Thymus (tissue), 11 donors: ENCODE results near the gene EPG5. TPM values are rescaled to one million over a fixed set of nuclear protein-coding genes. Genes with fewer than 3 reads are reported as not detected.
A peak's percentile ranks its signal among the peaks of the same experiment; 100 is the strongest.

Experiments
- DNase-seq, 9 donors: peaks; one replicate each; pipeline ENCODE4 v3.0.0-alpha.2; 2013; ENCODE audit warnings: low spot score in 9 of 9, low read depth in 6 of 9, missing footprints in 1 of 9
- H3K27ac ChIP-seq, 2 donors: one replicate each; pipeline ENCODE4 v1.5.1; 2013; ENCODE audit warnings: control low read depth in 1 of 2, low read depth in 1 of 2, low read length in 1 of 2, mild to moderate bottlenecking in 1 of 2, moderate library complexity in 1 of 2
- H3K27me3 ChIP-seq, 2 donors: one replicate each; pipeline ENCODE4 v1.5.1; 2013; ENCODE audit warnings: low read length in 1 of 2; ENCODE audit not compliant: control insufficient read depth in 2 of 2, insufficient read depth in 1 of 2
- H3K36me3 ChIP-seq, 2 donors: one replicate each; pipeline ENCODE4 v1.5.1; 2013; ENCODE audit warnings: low read length in 1 of 2, mild to moderate bottlenecking in 1 of 2, moderate library complexity in 1 of 2; ENCODE audit not compliant: control insufficient read depth in 2 of 2, insufficient read depth in 2 of 2
- H3K4me1 ChIP-seq, 2 donors: one replicate each; pipeline ENCODE4 v1.5.1; 2013; ENCODE audit warnings: low read length in 2 of 2; ENCODE audit not compliant: control insufficient read depth in 2 of 2, insufficient read depth in 2 of 2
- H3K4me3 ChIP-seq, 2 donors: one replicate each; pipeline ENCODE4 v1.5.1; 2013; ENCODE audit warnings: low read length in 2 of 2, control low read depth in 1 of 2, mild to moderate bottlenecking in 1 of 2
- H3K9me3 ChIP-seq, 2 donors: one replicate each; pipeline ENCODE4 v1.5.1; 2013; ENCODE audit warnings: low read length in 1 of 2, mild to moderate bottlenecking in 1 of 2; ENCODE audit not compliant: control insufficient read depth in 2 of 2, insufficient read depth in 1 of 2
- WGBS: extraction: QIAGEN DNeasy Blood & Tissue Kit; methylation state at CpG from one replicate; pipeline ENCODE4 v1.1.7; 2013; 5-methylcytosine and 5-hydroxymethylcytosine counted together
- polyA plus RNA-seq: library from polyadenylated mRNA; stranded (reverse); fragments of 200-250 nt; gene quantifications from one replicate; pipeline ENCODE4 v1.2.3, GENCODE V29; 2013
- total RNA-seq: library from RNA; stranded (reverse); fragments of 120-200 nt; gene quantifications from one replicate; pipeline ENCODE4 v1.2.4, GENCODE V29; 2013
- donor health status: healthy.

The EPG5 gene
- total and polyA plus RNA-seq, 2 donors: 10.7 to 14.9 TPM

DNA sequence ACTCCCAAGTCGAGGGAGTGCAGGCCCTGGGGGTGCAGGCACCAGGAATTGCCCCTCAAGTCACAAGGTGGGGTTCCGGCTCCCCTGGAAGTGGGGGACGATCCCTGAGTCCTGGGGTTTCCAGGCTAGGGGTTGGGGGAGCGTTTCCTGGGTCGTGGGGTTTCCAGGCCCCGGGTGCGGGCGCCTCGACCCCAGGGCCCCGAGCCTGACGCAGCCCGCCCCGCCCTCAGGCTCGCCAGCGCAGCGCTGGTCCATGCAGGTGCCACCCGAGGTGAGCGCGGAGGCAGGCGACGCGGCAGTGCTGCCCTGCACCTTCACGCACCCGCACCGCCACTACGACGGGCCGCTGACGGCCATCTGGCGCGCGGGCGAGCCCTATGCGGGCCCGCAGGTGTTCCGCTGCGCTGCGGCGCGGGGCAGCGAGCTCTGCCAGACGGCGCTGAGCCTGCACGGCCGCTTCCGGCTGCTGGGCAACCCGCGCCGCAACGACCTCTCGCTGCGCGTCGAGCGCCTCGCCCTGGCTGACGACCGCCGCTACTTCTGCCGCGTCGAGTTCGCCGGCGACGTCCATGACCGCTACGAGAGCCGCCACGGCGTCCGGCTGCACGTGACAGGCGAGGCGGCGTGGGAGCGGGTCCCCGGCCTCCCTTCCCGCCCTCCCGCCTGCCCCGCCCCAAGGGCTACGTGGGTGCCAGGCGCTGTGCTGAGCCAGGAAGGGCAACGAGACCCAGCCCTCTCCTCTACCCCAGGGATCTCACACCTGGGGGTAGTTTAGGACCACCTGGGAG, 129.7 kb downstream of the EPG5 start:
- H3K27me3 ChIP-seq: peaks cover 0 to 50% of the 10 kb centered on the region in 2 donors
- peaks cover 26 to 58% of the 10 kb centered on the region in 2 donors for H3K4me1 ChIP-seq
- H3K27ac ChIP-seq: no peak overlapping the region
- 32% methylated on average over 84 of the region's 84 CpGs for WGBS
- peaks cover 0 to 3% of the 10 kb centered on the region in 2 donors for H3K9me3 ChIP-seq
- peak in 3 of 9 donors; percentile 62 to 72 (median 64) for DNase-seq
- no peaks in the 10 kb centered on the region for H3K36me3 ChIP-seq
- peak overlapping the region in 1 of 2 donors; percentile 35 for H3K4me3 ChIP-seq

DNA sequence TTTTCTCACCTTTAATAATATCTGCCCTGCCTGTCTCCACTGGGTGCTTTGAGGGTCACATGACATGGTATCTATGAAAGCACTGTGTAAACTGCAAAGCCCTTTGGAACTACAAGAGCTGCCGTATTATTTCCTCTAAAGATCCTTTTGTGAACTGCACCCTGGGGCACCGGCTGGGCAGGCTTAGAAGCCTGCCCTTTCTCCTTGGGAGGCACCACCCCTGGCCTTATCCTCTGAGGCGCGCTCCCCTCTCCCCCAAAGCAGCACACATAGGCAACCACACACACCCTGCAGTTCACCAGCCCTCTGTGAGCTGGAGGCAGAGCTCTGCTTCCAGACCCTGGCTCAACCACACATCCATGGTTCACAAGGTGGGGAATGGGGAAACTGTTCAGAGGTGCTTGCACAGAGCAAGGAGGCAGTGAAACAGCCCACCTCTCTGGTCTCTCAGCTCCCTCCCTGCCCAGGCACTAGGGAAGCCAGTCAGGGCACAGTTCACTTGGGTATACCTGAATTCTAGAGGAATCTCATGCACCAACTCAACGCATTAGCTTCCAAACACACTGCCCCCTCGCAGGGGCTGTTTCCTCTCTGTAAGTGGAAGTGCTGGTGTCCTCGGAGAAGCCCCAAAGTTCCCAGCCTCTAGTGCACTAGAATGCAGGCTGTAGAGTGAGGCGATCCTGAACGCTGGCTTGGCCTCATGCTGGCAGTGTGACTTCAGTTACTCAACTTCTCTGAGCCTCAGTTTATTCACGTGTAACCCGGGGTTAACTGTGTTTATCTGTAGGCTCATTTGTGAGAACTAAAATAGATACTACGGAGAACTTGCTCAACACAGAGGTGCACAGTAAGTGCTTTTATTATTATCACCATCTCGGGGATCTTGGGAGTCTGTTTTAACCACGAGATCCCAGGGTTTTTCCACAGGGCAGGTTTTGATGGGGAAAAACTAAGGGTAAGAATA, 130.6 kb downstream of the EPG5 start:
- no peak overlapping the region for H3K4me3 ChIP-seq
- 88% methylated on average over 14 of the region's 14 CpGs for WGBS
- peaks cover 18 to 49% of the 10 kb centered on the region in 2 donors for H3K4me1 ChIP-seq

DNA sequence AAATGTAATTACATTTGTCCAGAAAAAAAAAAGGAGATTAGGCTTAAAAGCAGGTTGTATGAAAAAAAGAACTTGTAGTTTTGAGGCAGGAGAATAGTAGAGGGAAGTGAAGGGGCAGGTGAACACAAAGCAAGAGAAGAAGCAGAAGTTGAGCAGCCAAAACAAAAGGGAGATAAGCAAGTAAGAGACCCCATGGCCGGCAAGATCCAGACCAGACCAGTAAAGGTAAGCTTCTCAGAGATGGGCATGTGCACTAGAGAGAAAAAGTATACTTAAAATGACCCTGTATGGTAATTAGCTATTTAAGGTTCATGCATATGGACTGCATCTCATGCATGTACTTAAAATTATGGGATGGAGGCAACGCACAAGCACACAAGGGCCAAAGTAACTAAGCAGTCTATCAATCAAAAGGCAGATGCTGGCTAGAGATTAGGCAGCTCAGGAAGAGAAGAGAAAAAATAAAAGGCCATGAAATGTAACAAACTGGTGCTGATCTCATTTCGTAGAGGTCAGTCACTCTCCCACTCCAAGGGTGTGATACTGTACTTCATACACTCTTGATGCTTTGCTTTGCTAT, 132.0 kb downstream of the EPG5 start:
- Histone ChIP-seq H3K4me1 (peaks cover 10 to 36% of the 10 kb centered on the region in 2 donors), H3K4me3 (no peak overlapping the region), H3K9me3 (peaks cover 0 to 2% of the 10 kb centered on the region in 2 donors), H3K36me3 (no peaks in the 10 kb centered on the region), H3K27me3 (peaks cover 0 to 49% of the 10 kb centered on the region in 2 donors), H3K27ac (no peak overlapping the region)
- 61% methylated on average over 3 of the region's 3 CpGs for WGBS
- DNase-seq: no peak

More for the DNA sequence above, 130.6 kb downstream of the EPG5 start:
- peaks cover 0 to 50% of the 10 kb centered on the region in 2 donors for H3K27me3 ChIP-seq
- H3K36me3 ChIP-seq: no peaks in the 10 kb centered on the region
- no peak for DNase-seq
- H3K9me3 ChIP-seq: peaks cover 0 to 3% of the 10 kb centered on the region in 2 donors
- H3K27ac ChIP-seq: no peak overlapping the region

DNA sequence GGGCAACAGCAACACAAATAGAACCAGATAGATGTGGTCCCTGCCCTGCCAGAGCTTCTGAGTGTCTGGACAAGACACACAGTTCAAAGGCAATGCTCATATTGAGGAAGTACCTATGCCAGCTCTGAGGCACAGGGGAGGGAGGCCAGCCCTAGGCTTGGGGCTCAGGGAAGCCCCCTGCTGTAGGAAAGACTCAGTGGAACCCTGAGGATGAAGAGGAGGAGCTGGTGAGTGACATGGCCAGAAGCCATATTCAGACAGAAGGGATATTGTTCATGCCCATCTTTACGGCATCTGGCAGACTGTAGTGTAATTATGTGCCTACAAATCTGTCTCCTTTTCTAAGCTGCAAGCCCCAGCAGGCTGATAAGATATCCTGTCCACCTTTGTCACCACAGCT, 132.8 kb downstream of the EPG5 start:
- H3K4me3 ChIP-seq: no peak overlapping the region
- no peak for DNase-seq
- no peaks in the 10 kb centered on the region for H3K9me3 ChIP-seq
- no peak overlapping the region for H3K27ac ChIP-seq
- 98% methylated on average over 1 of the region's 1 CpG for WGBS
- H3K27me3 ChIP-seq: peaks cover 0 to 41% of the 10 kb centered on the region in 2 donors
- H3K4me1 ChIP-seq: peaks cover 4 to 31% of the 10 kb centered on the region in 2 donors
- H3K36me3 ChIP-seq: no peaks in the 10 kb centered on the region

DNA sequence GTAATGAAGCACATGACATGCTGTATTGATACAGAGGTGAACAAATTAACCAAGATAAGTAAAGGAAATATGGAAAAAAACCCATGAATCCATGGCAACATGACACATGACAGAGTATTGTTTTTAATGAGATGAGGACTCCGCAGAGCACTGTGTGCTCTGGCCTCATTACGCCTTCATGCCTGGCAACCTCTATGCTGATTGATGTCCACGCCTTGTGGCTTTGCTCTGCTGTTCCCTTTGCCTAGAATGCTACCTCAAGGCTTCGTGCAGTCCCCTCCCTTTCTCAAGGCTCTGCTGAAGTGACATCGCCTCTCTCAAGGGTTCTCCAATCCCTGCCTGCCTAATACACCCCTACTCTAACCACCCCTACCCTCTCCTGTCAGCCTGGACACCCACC, 133.3 kb downstream of the EPG5 start:
- H3K27ac ChIP-seq: no peak overlapping the region
- H3K4me3 ChIP-seq: no peak overlapping the region
- peaks cover 0 to 36% of the 10 kb centered on the region in 2 donors for H3K27me3 ChIP-seq
- no peak for DNase-seq
- no peaks in the 10 kb centered on the region for H3K9me3 ChIP-seq
- 83% methylated on average over 5 of the region's 5 CpGs for WGBS
- no peaks in the 10 kb centered on the region for H3K36me3 ChIP-seq
- H3K4me1 ChIP-seq: peaks cover 8 to 32% of the 10 kb centered on the region in 2 donors

DNA sequence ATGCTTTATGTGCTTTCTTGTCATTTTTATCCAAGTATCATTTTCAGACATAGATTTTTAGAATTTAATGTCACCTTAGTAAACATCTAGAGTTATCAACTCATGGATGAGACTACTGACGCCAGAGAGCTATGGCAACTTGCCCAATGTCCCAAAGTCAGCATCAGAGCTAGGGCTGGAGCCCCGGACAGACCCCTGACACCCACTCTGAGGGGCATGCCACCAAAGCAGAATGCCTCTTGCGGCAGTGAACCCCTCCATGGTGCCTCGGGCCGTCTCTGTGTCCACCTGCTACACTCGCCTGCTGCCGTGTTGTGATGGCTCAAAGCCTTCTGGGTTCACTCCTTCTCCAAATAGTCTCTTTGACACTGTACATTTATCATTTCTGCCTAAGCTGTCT, 136.2 kb downstream of the EPG5 start:
- peaks cover 0 to 7% of the 10 kb centered on the region in 2 donors for H3K27me3 ChIP-seq
- no peak overlapping the region for H3K27ac ChIP-seq
- no peaks in the 10 kb centered on the region for H3K9me3 ChIP-seq
- no peak overlapping the region for H3K4me3 ChIP-seq
- WGBS: 96% methylated on average over 7 of the region's 7 CpGs
- H3K4me1 ChIP-seq: peaks cover 22 to 31% of the 10 kb centered on the region in 2 donors
- no peak for DNase-seq
- H3K36me3 ChIP-seq: peaks cover 0 to 3% of the 10 kb centered on the region in 2 donors

DNA sequence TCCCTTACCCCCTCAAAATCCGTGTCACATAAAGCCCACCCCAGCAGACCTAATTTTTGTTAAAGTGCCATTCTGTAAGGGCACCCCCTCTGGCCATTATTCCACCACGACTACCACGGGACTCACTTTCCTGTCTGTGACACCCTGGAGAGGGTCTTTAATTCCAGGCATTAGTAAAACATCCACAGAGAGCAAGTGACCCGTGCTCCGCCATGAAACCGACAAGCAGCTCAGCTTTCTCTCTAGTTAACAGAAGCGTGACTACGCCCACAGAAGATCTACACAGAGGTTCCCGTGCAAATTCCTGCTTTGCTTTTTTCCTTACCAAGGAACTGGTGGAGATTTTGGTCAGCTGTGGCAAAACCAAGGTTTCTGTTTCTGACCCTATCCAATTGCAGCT, 137.3 kb downstream of the EPG5 start:
- Histone ChIP-seq H3K9me3 (no peaks in the 10 kb centered on the region), H3K4me3 (no peak overlapping the region), H3K27me3 (peaks cover 0 to 2% of the 10 kb centered on the region in 2 donors), H3K36me3 (peaks cover 0 to 3% of the 10 kb centered on the region in 2 donors), H3K4me1 (peaks cover 30 to 39% of the 10 kb centered on the region in 2 donors), H3K27ac (no peak overlapping the region)
- 88% methylated on average over 9 of the region's 9 CpGs for WGBS
- DNase-seq: no peak

DNA sequence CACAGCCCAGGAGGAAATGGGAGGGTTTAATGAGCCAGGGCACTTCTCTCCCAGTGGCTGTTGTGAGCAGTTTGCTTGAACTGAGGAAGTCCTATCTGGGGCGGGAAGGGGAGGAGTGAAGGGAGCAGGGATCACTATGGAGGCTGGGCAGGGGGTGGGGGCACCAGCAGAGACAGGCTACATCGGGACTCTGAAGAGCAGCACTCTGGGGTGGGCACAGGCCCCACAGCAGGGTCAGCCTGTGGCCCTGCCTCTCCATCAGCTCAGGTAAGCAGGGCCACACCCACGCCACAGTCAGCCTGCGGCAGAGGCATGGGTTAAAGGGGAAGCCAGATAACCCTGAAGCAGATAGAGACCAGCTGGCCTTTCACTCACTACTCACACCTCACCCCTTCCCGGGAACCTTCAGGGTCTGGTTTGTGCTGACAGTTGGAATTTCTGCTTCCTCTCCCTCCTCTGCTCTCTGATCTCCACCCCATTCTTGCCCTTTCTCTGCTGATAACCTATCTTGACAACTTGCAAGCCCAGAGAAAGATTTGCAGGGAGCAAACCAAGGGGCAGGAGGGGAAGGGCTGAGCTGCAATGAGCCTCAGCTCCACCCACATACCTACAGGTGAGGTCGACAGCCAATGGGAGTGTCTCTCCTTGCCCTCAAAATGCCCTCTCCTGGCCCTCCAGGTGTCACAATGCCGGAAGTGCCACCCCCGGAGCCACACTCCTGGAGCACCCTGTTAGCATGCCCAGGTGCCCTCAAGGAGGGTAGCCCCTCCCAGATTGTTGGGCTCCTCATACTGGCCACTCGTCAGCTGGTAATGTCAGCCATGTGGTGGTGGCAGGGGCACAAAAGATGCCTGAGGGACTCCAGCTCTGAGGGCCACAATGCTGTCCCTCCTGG, 138.0 kb downstream of the EPG5 start:
- H3K9me3 ChIP-seq: no peaks in the 10 kb centered on the region
- H3K27me3 ChIP-seq: no peaks in the 10 kb centered on the region
- peaks cover 30 to 39% of the 10 kb centered on the region in 2 donors for H3K4me1 ChIP-seq
- no peak overlapping the region for H3K4me3 ChIP-seq
- WGBS: 61% methylated on average over 9 of the region's 9 CpGs
- peak overlapping the region in 1 of 2 donors; percentile 3 for H3K27ac ChIP-seq
- DNase-seq: no peak
- peaks cover 0 to 3% of the 10 kb centered on the region in 2 donors for H3K36me3 ChIP-seq
